Esophagus mucosa (tissue), 1 donor: ENCODE data around the gene PRRC2B. TPM values are rescaled to one million over a fixed set of nuclear protein-coding genes. Genes with fewer than 3 reads are reported as not detected.
"Not testable (repeated sequence)": the region's sequence is repeated elsewhere in the genome, so short reads cannot be mapped to it uniquely, and the experiment has no call there.

Experiments used
- ATAC-seq: fragments of 200-7000 bp; cut with Tn5 transposase; one replicate; pipeline ENCODE4 v1.9.1; 2020
- total RNA-seq: library from RNA; stranded (reverse); gene quantifications from one replicate; pipeline ENCODE4 v1.2.4, GENCODE V29; 2023
- donor health status: DM: yes; HTN: yes; CAD: no.

Gene PRRC2B
- total RNA-seq, 1 donor from 2014 or later = 82.9 TPM

DNA sequence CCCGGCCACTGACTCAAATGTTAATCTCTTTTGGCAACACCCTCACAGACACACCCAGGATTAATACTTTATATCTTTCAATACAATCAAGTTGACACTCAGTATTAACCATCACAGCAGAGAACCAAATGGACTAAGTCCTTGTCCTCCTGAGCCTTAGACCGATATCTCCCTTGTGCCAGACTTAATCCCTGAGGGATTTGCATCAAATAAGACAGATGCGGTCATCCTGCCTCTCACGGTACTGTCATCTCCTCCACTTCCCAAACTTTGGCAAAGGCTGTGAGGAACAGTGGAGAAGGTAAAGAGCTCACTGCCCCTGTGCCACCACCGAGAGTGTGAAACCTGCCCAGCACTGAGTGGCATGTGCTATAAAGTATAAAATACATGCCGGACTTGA lies 6.5 kb upstream of the PRRC2B start:
- ATAC-seq = no peak

GRCh38 chr9:131391020-131391419 lies 2.9 kb upstream of the PRRC2B start:
- no peak for ATAC-seq

DNA sequence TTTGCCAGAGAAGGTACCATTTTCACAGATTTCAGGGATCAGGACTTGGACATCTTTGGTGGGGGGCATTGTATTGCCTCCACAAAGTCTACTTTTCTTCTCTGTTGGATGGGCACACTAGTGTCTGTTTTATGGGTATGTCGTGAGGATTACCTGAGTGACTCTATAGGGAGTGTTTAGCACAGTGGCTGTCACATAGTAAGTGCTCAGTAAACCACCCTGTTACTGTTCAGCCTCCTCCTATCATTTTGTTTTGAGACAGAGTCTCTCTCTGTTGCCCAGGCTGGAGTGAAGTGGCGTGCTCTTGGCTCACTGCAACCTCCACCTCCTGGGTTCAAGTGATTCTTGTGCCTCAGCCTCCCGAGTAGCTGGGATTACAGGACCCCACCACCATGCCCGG lies 2.4 kb upstream of the PRRC2B start:
- no peak for ATAC-seq

DNA sequence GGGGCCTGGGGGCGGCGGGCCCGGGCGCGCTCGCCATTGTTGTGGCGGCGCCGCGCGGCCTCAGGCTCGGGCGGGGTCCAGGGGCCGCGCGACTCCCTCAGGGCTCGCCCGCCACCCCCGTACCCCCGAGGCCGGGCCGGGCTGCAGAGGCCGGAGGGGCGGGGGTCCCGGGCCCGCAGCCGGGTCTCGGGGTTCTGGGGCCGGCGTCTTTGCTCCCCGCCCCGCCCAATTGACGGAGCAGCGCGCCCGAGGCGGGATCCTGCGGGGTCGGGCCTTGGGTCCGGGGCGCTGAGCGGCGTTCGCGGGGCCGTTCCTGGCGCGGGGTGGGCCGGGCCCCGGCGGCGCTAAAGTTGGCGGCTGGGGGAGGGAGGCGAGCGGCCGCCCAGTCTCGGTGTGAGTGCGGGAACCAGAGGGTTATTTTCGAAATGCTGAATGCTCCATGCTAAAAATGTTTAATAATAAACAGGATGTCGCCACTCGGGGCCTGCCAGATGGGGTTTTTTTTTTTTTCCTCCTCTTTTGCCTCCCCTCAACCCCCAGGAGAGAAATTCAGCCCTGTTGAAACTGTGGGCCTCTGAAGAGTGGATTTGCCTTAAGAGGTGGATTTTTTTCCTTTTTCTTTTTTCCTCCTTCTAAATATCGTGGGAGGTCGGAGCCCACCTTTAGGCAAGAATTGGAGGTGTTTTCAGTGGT lies 724 bp downstream of the PRRC2B start:
- peak; percentile 27 for ATAC-seq

DNA sequence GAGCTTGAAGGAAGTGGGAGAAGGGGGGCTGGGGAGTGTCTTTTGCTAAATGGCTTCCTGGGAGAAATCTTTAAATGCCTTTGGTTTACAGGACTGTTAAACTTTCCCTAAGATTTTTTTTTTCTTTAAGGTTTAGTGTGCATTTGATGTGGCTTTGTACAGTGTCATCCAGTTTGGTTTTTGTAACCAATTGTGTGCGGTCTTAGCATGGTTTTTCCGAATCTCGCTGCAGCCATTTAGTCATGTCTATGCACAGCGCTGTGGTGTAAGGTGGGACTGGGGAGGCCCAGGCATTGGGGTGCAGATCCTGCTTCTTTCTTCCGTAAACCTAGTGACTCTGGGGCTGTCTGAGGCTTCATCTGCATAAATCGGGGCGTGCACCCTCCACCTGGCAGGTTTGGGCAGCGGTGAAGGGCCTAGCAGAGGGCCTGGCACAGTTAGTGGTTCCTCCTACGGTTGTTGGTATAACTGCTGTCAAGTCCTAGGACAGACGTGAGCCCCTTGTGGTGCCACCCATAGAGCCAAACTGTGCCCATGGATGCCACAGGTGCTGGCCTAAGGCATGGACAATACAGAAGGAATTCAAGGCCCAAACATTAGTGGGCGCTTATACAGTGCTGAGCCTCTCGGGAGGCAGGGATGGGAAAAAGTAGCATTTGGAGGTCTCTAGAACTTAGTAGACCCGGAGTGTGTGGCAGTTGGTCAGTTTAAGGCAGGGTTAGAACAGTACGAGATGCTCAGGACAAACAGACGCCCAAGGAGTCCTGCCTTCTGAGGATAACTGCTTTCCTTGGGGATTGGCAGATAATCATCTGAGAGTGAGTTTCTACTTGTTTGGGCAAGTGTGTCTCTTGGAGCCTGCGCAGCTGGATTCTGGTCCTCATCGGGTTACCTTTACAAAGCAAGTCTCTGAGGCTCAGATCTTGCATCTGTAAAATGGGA lies 1.5 kb downstream of the PRRC2B start:
- peak; percentile 84 for ATAC-seq

- not testable (repeated sequence) for ATAC-seq
These were observed 2.2 kb downstream of the PRRC2B start for GRCh38 chr9:131396099-131396479.

DNA sequence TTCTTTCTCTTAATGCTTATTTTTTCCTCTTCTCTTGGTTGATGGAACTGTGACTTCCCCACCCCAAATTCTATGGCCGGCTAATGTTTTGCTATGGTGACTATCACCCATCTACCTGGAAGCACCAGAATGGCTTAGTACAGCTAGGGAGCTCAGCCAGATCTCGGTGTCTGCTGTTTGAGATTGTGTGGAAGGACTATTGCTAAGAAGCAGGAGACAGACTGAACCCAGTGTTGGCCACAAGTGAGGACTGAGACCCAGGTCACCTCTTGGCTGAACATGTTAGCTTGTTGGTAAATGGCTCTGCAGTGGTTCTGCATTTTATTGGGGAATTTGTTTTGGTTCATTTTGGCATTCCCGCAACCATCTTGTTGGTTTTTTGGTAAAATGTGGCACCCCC lies 2.7 kb downstream of the PRRC2B start:
- ATAC-seq = no peak

- ATAC-seq = peak; percentile 8
These were observed 3.4 kb downstream of the PRRC2B start for GRCh38 chr9:131397100-131397790.

DNA sequence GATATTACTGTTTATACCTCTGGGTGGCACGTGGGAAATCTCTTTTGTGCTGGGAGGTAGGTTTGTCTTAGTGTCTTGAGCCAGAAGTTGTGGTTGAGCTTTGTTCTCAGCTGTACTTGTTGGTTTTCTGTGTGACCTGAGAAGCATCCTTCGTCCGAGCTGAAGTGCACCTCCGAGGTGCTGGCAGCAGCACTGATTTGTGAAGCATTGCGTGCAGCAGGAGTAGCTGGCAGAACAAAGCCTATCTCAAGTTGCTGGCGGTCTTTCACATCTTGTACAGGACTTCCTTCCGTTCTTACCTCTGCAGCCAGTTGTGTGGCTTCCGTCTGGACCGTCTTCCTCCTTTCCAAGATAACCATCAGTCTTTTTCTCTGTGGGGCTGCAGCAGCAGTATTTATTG lies 4.3 kb downstream of the PRRC2B start:
- no peak for ATAC-seq

DNA sequence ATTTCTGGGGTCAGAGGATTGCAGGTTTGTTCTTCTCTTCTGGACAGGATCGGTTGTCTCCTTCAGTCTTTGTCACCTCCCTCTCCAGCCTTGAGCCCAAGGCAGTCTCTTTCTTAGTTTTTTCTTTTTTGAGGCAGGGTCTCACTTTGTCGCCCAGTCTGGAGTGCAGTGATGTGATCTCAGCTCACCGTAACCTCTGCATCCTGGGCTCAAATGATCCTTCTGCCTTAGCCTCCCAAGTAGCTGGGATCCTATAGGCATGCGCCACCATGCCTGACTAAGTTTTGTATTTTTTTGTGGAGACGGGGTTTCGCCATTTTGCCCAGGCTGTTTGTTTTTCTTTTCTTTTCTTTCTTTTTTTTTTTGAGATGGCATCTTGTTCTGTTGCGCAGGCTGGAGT lies 6.1 kb downstream of the PRRC2B start:
- no peak for ATAC-seq

GRCh38 chr9:131400627-131401026 lies 6.7 kb downstream of the PRRC2B start:
- no peak for ATAC-seq

- no peak for ATAC-seq
These were observed 8.2 kb downstream of the PRRC2B start for GRCh38 chr9:131402073-131402472.

DNA sequence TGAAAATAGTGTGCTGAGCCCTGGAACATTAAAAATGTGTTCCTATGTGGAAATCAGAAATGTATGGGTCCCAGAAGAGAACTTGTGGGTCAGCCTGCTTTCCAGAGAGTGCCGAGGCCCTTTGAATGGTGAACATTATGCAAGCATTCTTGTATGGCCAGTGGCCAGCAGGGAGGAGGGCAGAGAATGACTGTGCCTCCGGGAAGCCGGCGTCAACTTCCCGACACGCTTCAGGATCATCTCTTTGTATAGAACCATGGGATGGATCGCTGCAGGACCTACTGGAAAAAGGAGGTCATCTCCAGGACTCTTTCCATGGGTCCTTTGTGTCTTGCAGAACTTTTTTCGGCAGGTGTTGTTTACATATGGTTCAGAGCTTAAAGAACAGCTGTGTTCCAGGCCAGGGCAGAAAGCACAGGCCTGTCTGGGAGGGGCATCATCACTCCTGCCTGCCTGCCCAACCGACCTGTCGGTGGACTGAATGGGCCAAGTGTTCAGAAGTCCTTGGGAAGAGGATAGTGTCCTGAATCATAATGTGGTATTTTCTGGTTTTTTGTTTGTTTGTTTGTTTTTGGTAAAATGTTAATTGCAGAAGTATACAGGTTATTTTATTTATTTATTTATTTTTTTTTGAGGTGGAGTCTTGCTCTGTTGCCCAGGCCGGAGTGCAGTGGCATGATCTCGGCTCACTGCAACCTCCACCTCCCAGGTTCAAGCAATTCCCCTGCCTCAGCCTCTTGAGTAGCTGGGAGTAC lies 9.0 kb downstream of the PRRC2B start:
- ATAC-seq = peak; percentile 63

GRCh38 chr9:131403493-131403773 lies 9.5 kb downstream of the PRRC2B start:
- no peak for ATAC-seq

- no peak for ATAC-seq
These were observed 10.7 kb downstream of the PRRC2B start for GRCh38 chr9:131404581-131404980.

DNA sequence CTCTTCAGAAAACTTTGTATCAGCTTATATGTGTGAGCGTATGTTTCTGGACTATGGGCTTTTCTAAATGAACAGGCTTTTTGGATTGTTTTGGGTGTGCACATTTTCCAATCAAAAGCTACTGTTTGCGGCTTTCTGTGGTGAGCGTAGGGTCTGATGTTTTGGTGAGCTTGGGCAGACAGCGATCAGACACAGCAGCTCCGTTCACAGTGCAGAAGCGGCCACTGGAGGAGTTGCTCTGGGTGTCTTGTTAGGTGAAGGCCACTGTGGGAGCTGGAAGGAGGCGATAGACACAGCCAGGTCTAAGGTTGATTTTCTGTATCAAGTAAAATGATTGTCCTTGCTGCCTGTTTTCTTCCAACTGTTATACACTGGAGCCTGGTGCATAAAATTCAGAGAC lies 11.1 kb downstream of the PRRC2B start:
- ATAC-seq = no peak

DNA sequence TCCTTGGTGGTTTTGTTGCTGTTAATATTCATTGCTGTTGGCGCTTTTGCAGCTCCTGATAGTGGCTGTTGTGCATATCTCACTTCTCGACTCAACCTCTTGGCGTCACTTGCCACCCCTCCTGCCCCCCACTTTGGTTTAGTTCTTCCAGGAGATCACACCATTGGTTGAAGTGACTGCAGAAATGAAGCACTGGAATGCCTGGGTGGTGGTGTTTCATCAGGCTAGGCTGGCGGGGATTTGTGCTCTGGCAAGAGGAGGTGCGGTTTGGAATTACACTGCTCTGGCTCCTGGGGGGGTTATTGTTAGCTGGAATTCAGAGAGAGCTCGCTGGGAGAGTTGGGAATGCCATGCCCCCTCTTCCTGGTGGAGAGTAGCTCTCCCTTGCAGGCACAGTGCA lies 11.5 kb downstream of the PRRC2B start:
- no peak for ATAC-seq

- ATAC-seq = no peak
These were observed 12.1 kb downstream of the PRRC2B start for GRCh38 chr9:131405858-131406537.

- ATAC-seq = no peak
These were observed 12.9 kb downstream of the PRRC2B start for GRCh38 chr9:131406563-131407436.

- ATAC-seq = peak; percentile 64
These were observed 13.9 kb downstream of the PRRC2B start for GRCh38 chr9:131407717-131408195.

- no peak for ATAC-seq
These were observed 15.6 kb downstream of the PRRC2B start for GRCh38 chr9:131409458-131409992.
